HCT116 (cell line): ENCODE measurements around the gene C9. TPM values are rescaled to one million over a fixed set of nuclear protein-coding genes. Genes with fewer than 3 reads are reported as not detected.

Source experiments
- ATAC-seq: fragments of 200-7000 bp; cut with Tn5 transposase; 2 replicates; pipeline ENCODE4 v1.9.1; 2020; ENCODE audit warnings: mild to moderate bottlenecking, moderate library complexity
- BruUV-seq: library from RNA; stranded (reverse); fragments of 400-500 nt; replicated peaks from 2 replicates; lab custom pipeline; 2021; lab: Mats Ljungman, UMichigan
- CTCF ChIA-PET: fragments of 300-600 bp; sonication (Branson Sonifier 250); formaldehyde crosslinking; loops from one replicate; lab custom pipeline; 2021; ENCODE audit warnings: antibody characterized with exemption; lab: Charles Lee
- POLR2A ChIA-PET: fragments of 300-600, 350-600 bp; sonication (Branson Sonifier 250); formaldehyde crosslinking; loops from one replicate; lab custom pipeline; 2021; ENCODE audit warnings: antibody characterized with exemption; lab: Charles Lee
- RAD21 ChIA-PET, 2 experiments: fragments of 300-600 bp; sonication (Branson Sonifier 250); formaldehyde crosslinking; loops; one replicate each; lab custom pipeline; 2023; ENCODE audit warnings: low total read pairs in 2 of 2; ENCODE audit not compliant: uncharacterized antibody in 2 of 2, unreplicated experiment in 2 of 2, low non-redundant PET in 1 of 2; lab: Charles Lee
- DNase-seq: peaks from one replicate; pipeline ENCODE4 v3.0.0-alpha.2; 2010; ENCODE audit warnings: low read depth, low spot score
- H2AFZ ChIP-seq: fragments of 200-600 bp; shearing (Covaris generic), sonication (generic); 2 replicates; pipeline ENCODE4 v1.6.1; 2017; ENCODE audit warnings: low read depth, mixed run types, mixed read lengths, antibody characterized with exemption, low read length; ENCODE audit not compliant: poor library complexity, severe bottlenecking
- H3K27ac ChIP-seq: 2 replicates; pipeline ENCODE4 v1.5.1; 2012; ENCODE audit warnings: low read depth, low read length
- H3K27me3 ChIP-seq: fragments of 200-600 bp; sonication (generic); 2 replicates; pipeline ENCODE4 v1.6.1; 2016; ENCODE audit warnings: mixed run types, low read length, mixed read lengths; ENCODE audit not compliant: insufficient read depth
- H3K36me3 ChIP-seq, 2 experiments: fragments of 200-500 bp in 1 of 2; fragments of 200-600 bp in 1 of 2; sonication (Bioruptor generic) in 1 of 2; sonication (generic) in 1 of 2; 2 replicates each; pipeline versions ENCODE4 v1.5.1 to v1.6.1; 2014 to 2016; ENCODE audit warnings: low read length in 2 of 2, inconsistent platforms in 1 of 2, mixed read lengths in 1 of 2, mixed run types in 1 of 2; ENCODE audit not compliant: insufficient read depth in 2 of 2, control insufficient read depth in 1 of 2
- H3K4me1 ChIP-seq, 2 experiments: fragments of 200-600 bp in 1 of 2; sonication (generic) in 1 of 2; 2 replicates each; pipeline versions ENCODE4 v1.5.1 to v1.6.1; 2012 to 2017; ENCODE audit warnings: low read length in 2 of 2, inconsistent platforms in 1 of 2, mild to moderate bottlenecking in 1 of 2, mixed read lengths in 1 of 2, mixed run types in 1 of 2, moderate library complexity in 1 of 2; ENCODE audit not compliant: insufficient read depth in 2 of 2, control insufficient read depth in 1 of 2
- H3K4me2 ChIP-seq: fragments of 200-600 bp; sonication (generic); 2 replicates; pipeline ENCODE4 v1.6.1; 2017; ENCODE audit warnings: mixed run types, low read length, mixed read lengths
- H3K4me3 ChIP-seq, 2 experiments: fragments of 200-600 bp in 1 of 2; sonication (generic) in 1 of 2; replicated peaks in 1 of 2; 2 replicates each; pipeline ENCODE4 v1.5.1; 2011 to 2016; ENCODE audit warnings: low read length in 2 of 2, control low read depth in 1 of 2, low read depth in 1 of 2, mild to moderate bottlenecking in 1 of 2, mixed read lengths in 1 of 2, mixed run types in 1 of 2
- H3K79me2 ChIP-seq: fragments of 200-600 bp; sonication (generic); 2 replicates; pipeline ENCODE4 v1.6.1; 2017; ENCODE audit warnings: mild to moderate bottlenecking, mixed run types, low read length, moderate library complexity, mixed read lengths; ENCODE audit not compliant: insufficient read depth
- H3K9ac ChIP-seq: fragments of 200-600 bp; sonication (generic); 2 replicates; pipeline ENCODE4 v1.6.1; 2016; ENCODE audit warnings: low read length, mixed read lengths
- H3K9me2 ChIP-seq: fragments of 200-600 bp; sonication (generic), shearing (Covaris generic); 2 replicates; pipeline ENCODE4 v1.6.1; 2017; ENCODE audit warnings: mixed run types, mild to moderate bottlenecking, moderate library complexity; ENCODE audit not compliant: insufficient read depth
- H3K9me3 ChIP-seq, 2 experiments: fragments of 200-500 bp in 1 of 2; fragments of 200-600 bp in 1 of 2; sonication (Bioruptor generic) in 1 of 2; sonication (generic) in 1 of 2; 2 replicates each; pipeline ENCODE4 v1.6.1; 2014 to 2017; ENCODE audit warnings: low read length in 2 of 2, mixed read lengths in 2 of 2, inconsistent platforms in 1 of 2, low read depth in 1 of 2, mild to moderate bottlenecking in 1 of 2, mixed run types in 1 of 2, moderate library complexity in 1 of 2; ENCODE audit not compliant: control insufficient read depth in 1 of 2, insufficient read depth in 1 of 2
- H4K20me1 ChIP-seq: fragments of 200-600 bp; sonication (generic), shearing (Covaris generic); 2 replicates; pipeline ENCODE4 v1.6.1; 2017; ENCODE audit warnings: mixed run types, mild to moderate bottlenecking, moderate library complexity; ENCODE audit not compliant: insufficient read depth
- CEBPB ChIP-seq: IDR thresholded peaks from 2 replicates; pipeline ENCODE4 v1.6.1; 2012; ENCODE audit warnings: low read depth
- EGR1 ChIP-seq: IDR thresholded peaks from 2 replicates; pipeline ENCODE4 v1.6.1; 2012; ENCODE audit warnings: low read depth
- EZH2phosphoT487 ChIP-seq: fragments of 200-600 bp; IDR thresholded peaks from 2 replicates; pipeline ENCODE4 v1.6.1; 2018; ENCODE audit warnings: antibody characterized with exemption, borderline replicate concordance
- JUND ChIP-seq: IDR thresholded peaks from 2 replicates; pipeline ENCODE4 v1.6.1; 2012
- MAX ChIP-seq: IDR thresholded peaks from 2 replicates; pipeline ENCODE4 v1.6.1; 2012
- POLR2A ChIP-seq: IDR thresholded peaks from 2 replicates; pipeline ENCODE4 v1.7.0; 2011; ENCODE audit warnings: borderline replicate concordance; ENCODE audit not compliant: insufficient read depth, insufficient read length; ENCODE audit errors: extremely low read depth
- POLR2AphosphoS5 ChIP-seq: IDR thresholded peaks from 2 replicates; pipeline ENCODE4 v1.6.1; 2011; ENCODE audit warnings: mild to moderate bottlenecking, low read depth, low read length, moderate library complexity
- RAD21 ChIP-seq: IDR thresholded peaks from 2 replicates; pipeline ENCODE4 v1.6.1; 2012; ENCODE audit warnings: low read depth, mild to moderate bottlenecking
- SIN3A ChIP-seq: IDR thresholded peaks from 2 replicates; pipeline ENCODE4 v1.6.1; 2012; ENCODE audit warnings: low read depth
- SP1 ChIP-seq: IDR thresholded peaks from 2 replicates; pipeline ENCODE4 v1.6.1; 2012; ENCODE audit warnings: low read depth
- TCF7L2 ChIP-seq: IDR thresholded peaks from 2 replicates; pipeline ENCODE4 v1.7.0; 2011; ENCODE audit warnings: borderline replicate concordance, inconsistent platforms; ENCODE audit not compliant: insufficient read depth, insufficient read length; ENCODE audit errors: extremely low read depth
- ZBTB33 ChIP-seq: IDR thresholded peaks from 2 replicates; pipeline ENCODE4 v1.6.1; 2011; ENCODE audit warnings: mild to moderate bottlenecking, low read length, moderate library complexity; ENCODE audit not compliant: insufficient replicate concordance; ENCODE audit errors: extremely low read depth
- intact Hi-C: fragments of 100-400 bp; cut with micrococcal nuclease; formaldehyde crosslinking; loops from 2 replicates; pipeline ENCODE4 v1.10.0; 2022
- total RNA-seq: library from RNA; stranded (reverse); gene quantifications from one replicate; pipeline ENCODE4 v1.2.1, GENCODE V29; 2021; ENCODE audit not compliant: unreplicated experiment
- TF ChIP-seq, protein P1 (sequence below): IDR thresholded peaks from 2 replicates; pipeline ENCODE4 v1.6.1; 2012; ENCODE audit warnings: low read depth

C9 gene
- total RNA-seq, 1 experiment from 2014 or later, result 0.34 TPM

- no peak for DNase-seq
- TF ChIP-seq EZH2phosphoT487, result no peak
- TF ChIP-seq ZBTB33, result no peak
- TF ChIP-seq MAX, result no peak
- TF ChIP-seq EGR1, result no peak
- no peak for TF ChIP-seq JUND
- no peak for TF ChIP-seq RAD21
- no peak for TF ChIP-seq POLR2AphosphoS5
- TF ChIP-seq SIN3A, result no peak
- no peak for TF ChIP-seq CEBPB
- TF ChIP-seq, protein P1, sequence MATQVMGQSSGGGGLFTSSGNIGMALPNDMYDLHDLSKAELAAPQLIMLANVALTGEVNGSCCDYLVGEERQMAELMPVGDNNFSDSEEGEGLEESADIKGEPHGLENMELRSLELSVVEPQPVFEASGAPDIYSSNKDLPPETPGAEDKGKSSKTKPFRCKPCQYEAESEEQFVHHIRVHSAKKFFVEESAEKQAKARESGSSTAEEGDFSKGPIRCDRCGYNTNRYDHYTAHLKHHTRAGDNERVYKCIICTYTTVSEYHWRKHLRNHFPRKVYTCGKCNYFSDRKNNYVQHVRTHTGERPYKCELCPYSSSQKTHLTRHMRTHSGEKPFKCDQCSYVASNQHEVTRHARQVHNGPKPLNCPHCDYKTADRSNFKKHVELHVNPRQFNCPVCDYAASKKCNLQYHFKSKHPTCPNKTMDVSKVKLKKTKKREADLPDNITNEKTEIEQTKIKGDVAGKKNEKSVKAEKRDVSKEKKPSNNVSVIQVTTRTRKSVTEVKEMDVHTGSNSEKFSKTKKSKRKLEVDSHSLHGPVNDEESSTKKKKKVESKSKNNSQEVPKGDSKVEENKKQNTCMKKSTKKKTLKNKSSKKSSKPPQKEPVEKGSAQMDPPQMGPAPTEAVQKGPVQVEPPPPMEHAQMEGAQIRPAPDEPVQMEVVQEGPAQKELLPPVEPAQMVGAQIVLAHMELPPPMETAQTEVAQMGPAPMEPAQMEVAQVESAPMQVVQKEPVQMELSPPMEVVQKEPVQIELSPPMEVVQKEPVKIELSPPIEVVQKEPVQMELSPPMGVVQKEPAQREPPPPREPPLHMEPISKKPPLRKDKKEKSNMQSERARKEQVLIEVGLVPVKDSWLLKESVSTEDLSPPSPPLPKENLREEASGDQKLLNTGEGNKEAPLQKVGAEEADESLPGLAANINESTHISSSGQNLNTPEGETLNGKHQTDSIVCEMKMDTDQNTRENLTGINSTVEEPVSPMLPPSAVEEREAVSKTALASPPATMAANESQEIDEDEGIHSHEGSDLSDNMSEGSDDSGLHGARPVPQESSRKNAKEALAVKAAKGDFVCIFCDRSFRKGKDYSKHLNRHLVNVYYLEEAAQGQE, result no peak
- TF ChIP-seq POLR2A, result no peak
- no peak for TF ChIP-seq TCF7L2
- TF ChIP-seq SP1, result no peak
- POLR2A ChIA-PET, result no interaction called here
Measured at GRCh38 chr5:39400713-39401578, 36.7 kb upstream of the C9 start.

More at GRCh38 chr5:39400713-39401578, 36.7 kb upstream of the C9 start:
- H3K79me2 ChIP-seq, result no peaks in the 10 kb centered on the region
- no TSS peak for BruUV-seq
- RAD21 ChIA-PET, result no interaction called here
- no peak for ATAC-seq
- no peaks in the 10 kb centered on the region for H3K9me2 ChIP-seq
- H3K9ac ChIP-seq, result no peak overlapping the region
- no peak overlapping the region for H2AFZ ChIP-seq
- no peak overlapping the region for H3K27ac ChIP-seq
- peaks cover 6 to 10% of the 10 kb centered on the region in 2 experiments; a peak in 2 of 4 replicates for H3K4me1 ChIP-seq
- H3K27me3 ChIP-seq, result no peaks in the 10 kb centered on the region
- no peaks in the 10 kb centered on the region for H3K36me3 ChIP-seq
- H3K4me2 ChIP-seq, result no peak overlapping the region
- no peak overlapping the region for H3K4me3 ChIP-seq
- H3K9me3 ChIP-seq, result no peaks in the 10 kb centered on the region
- CTCF ChIA-PET, result interaction anchor here (1.3 to 1.4 kb wide), 2 partner anchors 24 to 25 kb away, joined by 3 to 4 read pairs; partner anchors contain the start of gene DAB2
- intact Hi-C loops, result no loop called here
- no peaks in the 10 kb centered on the region for H4K20me1 ChIP-seq
